Measurements from ENCODE around the gene KLK11. TPM values are rescaled to one million over a fixed set of nuclear protein-coding genes. Genes with fewer than 3 reads are reported as not detected.

Gene KLK11, protein sequence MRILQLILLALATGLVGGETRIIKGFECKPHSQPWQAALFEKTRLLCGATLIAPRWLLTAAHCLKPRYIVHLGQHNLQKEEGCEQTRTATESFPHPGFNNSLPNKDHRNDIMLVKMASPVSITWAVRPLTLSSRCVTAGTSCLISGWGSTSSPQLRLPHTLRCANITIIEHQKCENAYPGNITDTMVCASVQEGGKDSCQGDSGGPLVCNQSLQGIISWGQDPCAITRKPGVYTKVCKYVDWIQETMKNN
- not detected for total RNA-seq (2013)
- polyA plus RNA-seq (not detected), polyA minus RNA-seq (not detected in 2 replicates), total RNA-seq (0 to 0.69 (median 0.04) reads per million in 11 experiments)

DNA sequence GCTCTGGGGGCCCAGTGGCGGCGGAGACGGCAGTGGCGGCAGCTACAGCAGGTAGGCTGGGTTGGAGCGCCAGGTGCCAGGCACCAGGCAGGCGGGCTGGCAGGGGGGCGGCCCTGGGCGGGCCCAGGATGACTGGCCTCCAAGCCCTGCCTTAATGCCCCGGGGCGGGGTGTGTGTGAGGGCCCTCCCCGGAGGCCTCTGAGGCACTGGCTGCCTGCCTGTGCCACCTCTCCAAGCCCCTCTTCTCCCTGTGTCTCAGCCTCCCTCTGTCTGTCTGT lies at the start of gene KLK11:
Gene KLK11, minus strand, starts transcription at position 63 of the 278 bp plus-strand sequence. CDS start 985 bp downstream, outside the sequence.
- Histone ChIP-seq H3K36me3 (replicated peaks in 1 of 2; ENCODE audit: control insufficient read depth in 1 of 2, insufficient read depth in 2 of 2, low read length in 2 of 2) (no peaks in the 10 kb centered on the region), H3K4me2 (replicated peaks; ENCODE audit: extremely low read depth, low read length, poor library complexity, severe bottlenecking) (no peak within 1 kb of the TSS), H3K4me3 (replicated peaks in 1 of 3; ENCODE audit: low read depth in 2 of 3, low read length in 3 of 3) (no peak within 1 kb of the TSS), H4K20me1 (ENCODE audit: insufficient read depth, low read length) (no peaks in the 10 kb centered on the region), H3K9me3 (replicated peaks in 1 of 2; ENCODE audit: control insufficient read depth in 1 of 2, insufficient read depth in 1 of 2, low read length in 2 of 2) (no peaks in the 10 kb centered on the region), H3K4me1 (ENCODE audit: control insufficient read depth in 1 of 2, insufficient read depth in 2 of 2, low read length in 2 of 2) (no peaks in the 10 kb centered on the region), H3K27ac (ENCODE audit: low read depth in 1 of 2, low read length in 2 of 2) (no peak within 1 kb of the TSS), H3K9ac (ENCODE audit: insufficient read depth, low read length, poor library complexity, severe bottlenecking) (no peak within 1 kb of the TSS), H3K79me2 (ENCODE audit: insufficient read depth, low read length) (no peaks in the 10 kb centered on the region), H2AFZ (ENCODE audit: insufficient read depth, low read depth, low read length, poor library complexity, severe bottlenecking) (no peak within 1 kb of the TSS), H3K27me3 (ENCODE audit: control insufficient read depth in 2 of 2, insufficient read depth in 2 of 2, low read length in 2 of 2) (peaks cover 0 to 5% of the 10 kb centered on the region in 2 donors)
- Mint-ChIP-seq H3K9me3 (peaks cover 0 to 5% (median 0%) of the 10 kb centered on the region in 7 donors), H3K36me3 (no peaks in the 10 kb centered on the region), H3K4me1 (no peaks in the 10 kb centered on the region), H3K27ac (peak within 1 kb of the TSS in 1 of 7 donors; percentile 9), H3K4me3 (no peak within 1 kb of the TSS), H3K27me3 (ENCODE audit: low read depth in 3 of 3) (peaks cover 18 to 43% (median 26%) of the 10 kb centered on the region in 3 donors)
- TF ChIP-seq, protein P1, sequence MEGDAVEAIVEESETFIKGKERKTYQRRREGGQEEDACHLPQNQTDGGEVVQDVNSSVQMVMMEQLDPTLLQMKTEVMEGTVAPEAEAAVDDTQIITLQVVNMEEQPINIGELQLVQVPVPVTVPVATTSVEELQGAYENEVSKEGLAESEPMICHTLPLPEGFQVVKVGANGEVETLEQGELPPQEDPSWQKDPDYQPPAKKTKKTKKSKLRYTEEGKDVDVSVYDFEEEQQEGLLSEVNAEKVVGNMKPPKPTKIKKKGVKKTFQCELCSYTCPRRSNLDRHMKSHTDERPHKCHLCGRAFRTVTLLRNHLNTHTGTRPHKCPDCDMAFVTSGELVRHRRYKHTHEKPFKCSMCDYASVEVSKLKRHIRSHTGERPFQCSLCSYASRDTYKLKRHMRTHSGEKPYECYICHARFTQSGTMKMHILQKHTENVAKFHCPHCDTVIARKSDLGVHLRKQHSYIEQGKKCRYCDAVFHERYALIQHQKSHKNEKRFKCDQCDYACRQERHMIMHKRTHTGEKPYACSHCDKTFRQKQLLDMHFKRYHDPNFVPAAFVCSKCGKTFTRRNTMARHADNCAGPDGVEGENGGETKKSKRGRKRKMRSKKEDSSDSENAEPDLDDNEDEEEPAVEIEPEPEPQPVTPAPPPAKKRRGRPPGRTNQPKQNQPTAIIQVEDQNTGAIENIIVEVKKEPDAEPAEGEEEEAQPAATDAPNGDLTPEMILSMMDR (IDR thresholded peaks at IDR 0.05), result no peak
- no peak for DNase-seq
- intact Hi-C loops (cut with micrococcal nuclease), result no loop called here
- 76% methylated on average over 3 of the region's 11 CpGs for WGBS (ENCODE audit: insufficient coverage)

DNA sequence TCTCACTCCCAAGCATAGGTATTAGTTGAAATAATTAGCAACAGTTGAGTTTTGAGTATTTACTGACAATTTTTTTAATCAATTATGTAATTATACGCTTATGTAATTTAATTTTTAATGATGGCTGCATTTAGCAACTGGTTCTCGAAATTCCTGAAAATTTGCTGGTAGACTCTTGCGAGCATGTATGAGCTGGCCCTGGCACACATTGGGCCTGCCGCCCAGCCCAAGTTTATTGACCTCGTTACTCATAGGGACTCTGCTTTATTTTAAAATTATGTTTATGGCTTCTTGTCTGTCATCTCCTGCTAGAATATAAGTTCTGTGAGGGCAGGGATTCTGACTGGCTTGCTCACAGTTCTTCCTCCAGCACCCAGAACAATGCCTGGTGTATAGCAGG lies 49.6 kb upstream of the KLK11 start:
- Histone ChIP-seq H3K79me2 (ENCODE audit: insufficient read depth, low read length) (no peaks in the 10 kb centered on the region), H3K4me3 (replicated peaks in 1 of 3; ENCODE audit: low read depth in 2 of 3, low read length in 3 of 3) (no peak overlapping the region)

More for the DNA sequence above, 49.6 kb upstream of the KLK11 start:
- Mint-ChIP-seq H3K4me3 (no peak overlapping the region), H3K4me1 (no peaks in the 10 kb centered on the region), H3K36me3 (no peaks in the 10 kb centered on the region), H3K27ac (no peak overlapping the region), H3K27me3 (ENCODE audit: low read depth in 3 of 3) (peaks cover 1 to 19% (median 9%) of the 10 kb centered on the region in 3 donors), H3K9me3 (peaks cover 0 to 16% (median 10%) of the 10 kb centered on the region in 7 donors)
- H3K27me3 ChIP-seq (ENCODE audit: control insufficient read depth in 2 of 2, insufficient read depth in 2 of 2, low read length in 2 of 2), result no peaks in the 10 kb centered on the region
- H3K4me2 ChIP-seq (replicated peaks; ENCODE audit: extremely low read depth, low read length, poor library complexity, severe bottlenecking), result no peak overlapping the region
- intact Hi-C loops (cut with micrococcal nuclease), result no loop called here
- no peaks in the 10 kb centered on the region for H3K4me1 ChIP-seq (ENCODE audit: control insufficient read depth in 1 of 2, insufficient read depth in 2 of 2, low read length in 2 of 2)
- H3K9me3 ChIP-seq (replicated peaks in 1 of 2; ENCODE audit: control insufficient read depth in 1 of 2, insufficient read depth in 1 of 2, low read length in 2 of 2), result peaks cover 0 to 12% of the 10 kb centered on the region in 2 donors
- TF ChIP-seq, protein P1 (IDR thresholded peaks at IDR 0.05), result no peak
- H2AFZ ChIP-seq (ENCODE audit: insufficient read depth, low read depth, low read length, poor library complexity, severe bottlenecking), result no peak overlapping the region
- DNase-seq, result no peak
- H3K36me3 ChIP-seq (replicated peaks in 1 of 2; ENCODE audit: control insufficient read depth in 1 of 2, insufficient read depth in 2 of 2, low read length in 2 of 2), result no peaks in the 10 kb centered on the region
- 100% methylated on average over 2 of the region's 5 CpGs for WGBS (ENCODE audit: insufficient coverage)
- no peak overlapping the region for H3K27ac ChIP-seq (ENCODE audit: low read depth in 1 of 2, low read length in 2 of 2)
- no peaks in the 10 kb centered on the region for H4K20me1 ChIP-seq (ENCODE audit: insufficient read depth, low read length)
- no peak overlapping the region for H3K9ac ChIP-seq (ENCODE audit: insufficient read depth, low read length, poor library complexity, severe bottlenecking)
